NOMO-1 treated with DMSO at 0.1 percent for 48 hours (cell line): ENCODE data around the gene DUSP22.
"Not testable (repeated sequence)": the region's sequence is repeated elsewhere in the genome, so short reads cannot be mapped to it uniquely, and the experiment has no call there.

ENCODE experiments used
- DNase-seq: peaks from one replicate; lab custom pipeline; 2025; ENCODE audit not compliant: unreplicated experiment; lab: John Stamatoyannopoulos, UW

The DUSP22 gene

DNA sequence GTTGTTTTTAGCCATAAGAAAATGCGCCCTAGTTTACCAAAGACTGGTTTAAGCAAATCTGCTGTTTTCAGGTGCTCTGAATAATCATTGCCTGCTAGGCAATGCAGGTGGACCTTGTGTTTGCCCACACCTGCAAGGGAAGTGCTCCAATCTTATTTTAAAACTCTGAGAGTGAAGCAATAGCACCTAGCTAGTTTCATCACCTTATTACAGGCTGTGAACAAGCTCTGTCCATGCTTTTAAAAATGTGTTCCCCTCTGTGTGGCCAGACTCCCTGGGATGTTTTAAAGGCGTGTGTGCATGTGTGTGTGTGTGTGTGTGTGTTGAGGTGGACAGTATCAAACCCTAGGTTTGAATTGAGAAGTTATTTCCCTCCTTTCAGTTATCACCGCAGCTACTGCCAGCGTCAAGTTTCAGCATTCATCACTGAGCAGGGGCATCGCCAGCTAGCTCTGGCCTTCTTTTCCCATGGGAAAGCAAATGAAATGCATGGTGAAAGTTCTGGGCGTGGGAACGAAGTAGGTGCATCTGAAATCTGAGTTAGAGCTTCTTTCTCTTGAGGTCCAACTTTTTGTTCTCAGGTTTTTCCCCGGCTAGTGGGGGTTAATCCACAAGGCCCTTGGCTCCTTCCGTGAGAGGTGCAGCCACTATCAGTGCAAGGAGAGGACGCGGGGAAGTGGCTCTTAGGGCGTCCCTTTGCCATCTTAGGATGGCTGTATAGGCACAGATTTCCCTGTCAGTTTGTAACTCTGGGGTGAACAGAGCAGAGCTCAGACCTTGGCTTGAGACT lies 30.8 kb downstream of the DUSP22 start:
- DNase-seq, result no peak

DNA sequence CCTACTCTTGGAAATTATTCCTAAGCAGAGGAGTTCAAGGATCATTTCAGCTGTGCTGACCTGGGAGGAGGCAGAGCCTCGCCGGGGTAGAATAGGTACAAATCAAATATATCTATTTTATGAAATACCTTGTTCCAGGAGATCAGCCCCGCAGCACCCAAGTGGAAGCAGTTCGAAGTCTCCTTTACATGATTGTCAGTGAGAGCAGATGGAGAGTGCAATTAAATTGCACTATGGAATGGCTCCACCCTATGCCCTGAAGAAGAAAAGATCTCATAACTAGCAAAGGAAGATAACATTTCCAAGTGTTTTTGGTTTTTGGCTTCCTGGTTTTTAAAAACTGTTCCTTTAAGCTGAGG lies 31.4 kb downstream of the DUSP22 start:
- no peak for DNase-seq

DNA sequence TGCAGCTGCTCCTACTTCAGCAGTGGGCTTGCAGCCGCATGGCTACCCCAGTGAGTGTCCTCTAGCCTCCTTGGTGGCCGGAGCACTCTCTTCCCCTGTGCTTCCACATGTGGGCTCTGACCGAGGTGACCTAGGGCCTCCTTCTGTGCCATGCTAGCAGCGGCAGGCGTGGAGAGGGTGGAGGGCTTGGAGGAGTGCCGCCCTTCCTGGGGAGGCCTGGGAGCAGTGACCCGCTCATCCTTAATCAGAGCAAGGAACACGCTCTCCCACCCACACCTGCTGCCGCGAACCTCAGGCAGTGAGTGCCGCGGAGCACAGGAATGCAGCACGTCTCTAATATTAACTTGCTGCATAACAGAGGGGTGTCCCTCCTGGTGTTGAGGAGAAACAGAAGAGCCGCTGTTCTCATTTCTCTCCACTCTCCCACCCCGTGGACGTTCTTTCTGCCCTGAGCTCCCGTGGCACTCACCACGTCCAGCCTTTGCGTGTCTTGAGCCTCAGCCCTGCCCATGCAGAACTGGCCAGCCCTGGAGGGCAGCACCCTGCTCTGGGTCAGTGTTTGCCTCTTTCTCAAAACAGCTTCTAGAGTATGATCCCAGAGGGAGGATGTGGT lies 31.9 kb downstream of the DUSP22 start:
- DNase-seq, result no peak

DNA sequence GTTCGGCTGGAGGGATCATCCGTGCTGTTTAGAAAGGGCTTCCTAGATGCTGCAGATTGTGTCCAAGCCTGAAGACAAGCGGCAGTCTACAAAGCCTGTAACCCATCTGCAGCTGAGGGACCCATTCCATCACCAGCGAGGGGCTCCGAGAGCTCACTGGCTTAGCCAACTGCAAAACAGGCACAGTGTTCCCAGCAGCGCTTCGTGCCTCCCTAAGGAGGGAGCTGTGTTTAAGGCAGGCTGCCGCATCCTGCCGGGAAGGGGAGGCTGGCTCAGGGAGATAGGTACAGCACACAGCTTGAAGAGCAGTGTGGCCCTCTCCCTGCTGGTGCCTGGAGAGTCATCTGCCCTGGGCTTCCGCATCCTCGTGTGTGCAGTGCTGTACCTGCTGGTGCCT lies 32.4 kb downstream of the DUSP22 start:
- no peak for DNase-seq

DNA sequence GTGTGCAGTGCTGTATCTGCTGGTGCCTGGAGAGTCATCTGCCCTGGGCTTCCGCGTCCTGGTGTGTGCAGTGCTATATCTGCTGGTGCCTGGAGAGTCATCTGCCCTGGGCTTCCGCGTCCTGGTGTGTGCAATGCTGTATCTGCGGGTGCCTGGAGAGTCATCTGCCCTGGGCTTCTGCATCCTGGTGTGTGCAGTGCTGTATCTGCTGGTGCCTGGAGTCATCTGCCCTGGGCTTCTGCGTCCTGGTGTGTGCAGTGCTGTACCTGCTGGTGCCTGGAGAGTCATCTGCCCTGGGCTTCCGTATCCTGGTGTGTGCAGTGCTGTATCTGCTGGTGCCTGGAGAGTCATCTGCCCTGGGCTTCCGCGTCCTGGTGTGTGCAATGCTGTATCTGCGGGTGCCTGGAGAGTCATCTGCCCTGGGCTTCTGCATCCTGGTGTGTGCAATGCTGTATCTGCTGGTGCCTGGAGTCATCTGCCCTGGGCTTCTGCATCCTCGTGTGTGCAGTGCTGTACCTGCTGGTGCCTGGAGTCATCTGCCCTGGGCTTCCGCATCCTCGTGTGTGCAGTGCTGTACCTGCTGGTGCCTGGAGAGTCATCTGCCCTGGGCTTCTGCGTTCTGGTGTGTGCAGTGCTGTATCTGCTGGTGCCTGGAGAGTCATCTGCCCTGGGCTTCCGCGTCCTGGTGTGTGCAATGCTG lies 33.0 kb downstream of the DUSP22 start:
- not testable (repeated sequence) for DNase-seq

DNA sequence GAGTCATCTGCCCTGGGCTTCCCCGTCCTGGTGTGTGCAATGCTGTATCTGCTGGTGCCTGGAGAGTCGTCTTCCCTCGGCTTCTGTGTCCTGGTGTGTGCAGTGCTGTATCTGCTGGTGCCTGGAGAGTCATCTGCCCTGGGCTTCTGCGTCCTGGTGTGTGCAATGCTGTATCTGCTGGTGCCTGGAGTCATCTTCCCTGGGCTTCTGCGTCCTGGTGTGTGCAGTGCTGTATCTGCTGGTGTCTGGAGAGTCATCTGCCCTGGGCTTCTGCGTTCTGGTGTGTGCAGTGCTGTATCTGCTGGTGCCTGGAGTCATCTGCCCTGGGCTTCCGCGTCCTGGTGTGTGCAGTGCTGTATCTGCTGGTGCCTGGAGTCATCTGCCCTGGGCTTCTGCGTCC lies 33.8 kb downstream of the DUSP22 start:
- not testable (repeated sequence) for DNase-seq

DNA sequence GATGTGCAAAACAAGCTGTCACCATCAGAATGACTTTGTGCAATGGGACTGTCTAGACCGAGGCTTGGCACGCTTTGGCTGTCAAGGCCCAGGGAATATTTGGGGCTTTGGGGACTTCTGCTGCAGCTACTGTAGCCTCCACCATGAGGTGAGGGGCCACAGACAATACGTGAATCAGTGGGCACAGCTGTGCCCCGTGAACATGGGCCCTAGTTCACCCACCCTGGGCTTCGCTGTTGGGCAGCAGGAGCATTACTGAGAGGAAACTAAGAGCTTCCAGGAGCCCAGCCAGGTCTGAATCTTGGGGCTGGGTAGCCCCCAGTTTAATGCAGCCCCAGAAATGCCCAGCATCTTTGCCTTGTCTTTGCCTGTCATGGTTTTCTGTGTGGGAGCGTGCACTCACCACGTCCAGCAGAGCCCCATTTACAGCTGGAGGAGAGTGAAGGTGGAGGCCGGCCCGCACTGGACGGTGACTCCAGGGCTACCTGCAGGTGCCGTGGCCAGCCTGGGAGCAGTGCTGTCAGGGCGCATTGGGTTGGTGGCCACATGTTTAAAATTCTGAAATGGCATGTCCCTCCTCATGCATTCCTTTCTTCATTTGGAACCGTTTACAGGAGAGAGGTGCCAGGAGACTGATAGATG lies 34.7 kb downstream of the DUSP22 start:
- DNase-seq, result no peak

DNA sequence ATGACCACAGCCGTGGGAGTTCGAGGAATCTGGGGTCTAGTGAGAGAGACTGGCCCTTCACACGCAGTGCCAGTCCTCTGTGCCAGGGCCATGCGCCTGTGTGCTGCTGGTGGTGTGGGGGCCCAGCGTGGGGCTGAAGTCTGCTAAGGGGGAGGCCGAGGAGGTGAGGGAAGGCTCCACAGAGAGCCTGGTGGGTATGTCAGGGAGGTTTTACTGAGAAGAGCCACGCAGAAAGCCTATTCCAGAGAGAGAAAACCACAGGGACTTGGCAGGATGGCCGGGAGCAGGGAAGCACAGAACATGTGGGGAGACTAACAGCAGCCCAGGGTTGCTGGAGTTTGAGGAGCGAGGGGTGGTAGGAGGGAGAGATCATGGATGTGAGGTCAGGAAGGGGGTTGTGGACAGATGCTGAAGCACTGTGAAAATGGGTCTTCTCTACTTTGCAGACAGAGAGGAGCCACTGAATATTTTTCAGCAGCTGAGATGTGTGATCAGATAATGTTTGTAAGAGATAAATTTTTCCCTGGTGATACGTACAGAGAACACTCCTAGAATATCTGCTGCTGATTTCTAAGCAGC lies 35.3 kb downstream of the DUSP22 start:
- DNase-seq, result no peak

DNA sequence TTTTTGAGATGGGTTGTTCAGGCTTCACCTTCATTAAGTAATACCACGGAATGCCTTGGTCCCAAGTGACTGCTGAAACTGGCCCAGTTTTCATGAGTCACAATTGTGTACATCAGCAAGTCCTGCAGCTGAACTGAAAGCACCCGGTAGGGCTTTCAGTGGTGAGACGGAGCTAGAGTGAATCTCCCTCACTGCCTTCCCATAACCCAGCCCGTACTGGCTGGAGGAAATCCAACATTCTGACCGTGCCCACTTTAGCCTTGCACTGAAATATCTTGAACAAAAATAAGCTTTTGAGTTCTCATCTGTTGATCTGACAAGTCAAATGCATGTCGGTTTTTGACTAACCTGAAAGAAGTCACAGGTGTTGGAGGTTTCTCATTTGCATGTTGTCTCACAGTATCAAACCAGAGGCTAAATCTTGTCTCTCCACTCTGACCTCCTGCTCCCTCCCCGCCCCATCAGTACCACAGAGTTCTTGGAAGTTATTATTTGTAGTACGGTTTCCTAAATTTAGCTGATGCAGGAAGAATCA lies 35.9 kb downstream of the DUSP22 start:
- DNase-seq, result no peak

DNA sequence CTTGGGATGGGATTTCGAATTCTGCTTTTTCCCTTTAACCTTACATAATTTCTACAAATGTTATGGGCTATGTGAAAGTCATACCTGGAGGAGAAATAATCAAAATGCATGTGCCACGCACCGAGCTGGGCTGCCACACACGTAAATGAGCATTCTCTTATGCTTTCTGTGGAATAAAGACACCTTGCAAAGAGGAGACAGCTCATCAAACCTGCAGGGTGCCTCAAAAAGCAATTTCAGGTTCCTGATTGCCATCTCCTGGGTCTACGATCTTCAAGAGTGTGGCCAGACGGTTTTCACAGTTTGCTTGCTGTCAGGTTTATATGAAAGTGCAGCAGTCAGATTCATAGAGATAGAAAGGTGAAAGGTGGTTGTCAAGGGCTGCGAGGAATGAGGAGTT lies 36.6 kb downstream of the DUSP22 start:
- no peak for DNase-seq

DNA sequence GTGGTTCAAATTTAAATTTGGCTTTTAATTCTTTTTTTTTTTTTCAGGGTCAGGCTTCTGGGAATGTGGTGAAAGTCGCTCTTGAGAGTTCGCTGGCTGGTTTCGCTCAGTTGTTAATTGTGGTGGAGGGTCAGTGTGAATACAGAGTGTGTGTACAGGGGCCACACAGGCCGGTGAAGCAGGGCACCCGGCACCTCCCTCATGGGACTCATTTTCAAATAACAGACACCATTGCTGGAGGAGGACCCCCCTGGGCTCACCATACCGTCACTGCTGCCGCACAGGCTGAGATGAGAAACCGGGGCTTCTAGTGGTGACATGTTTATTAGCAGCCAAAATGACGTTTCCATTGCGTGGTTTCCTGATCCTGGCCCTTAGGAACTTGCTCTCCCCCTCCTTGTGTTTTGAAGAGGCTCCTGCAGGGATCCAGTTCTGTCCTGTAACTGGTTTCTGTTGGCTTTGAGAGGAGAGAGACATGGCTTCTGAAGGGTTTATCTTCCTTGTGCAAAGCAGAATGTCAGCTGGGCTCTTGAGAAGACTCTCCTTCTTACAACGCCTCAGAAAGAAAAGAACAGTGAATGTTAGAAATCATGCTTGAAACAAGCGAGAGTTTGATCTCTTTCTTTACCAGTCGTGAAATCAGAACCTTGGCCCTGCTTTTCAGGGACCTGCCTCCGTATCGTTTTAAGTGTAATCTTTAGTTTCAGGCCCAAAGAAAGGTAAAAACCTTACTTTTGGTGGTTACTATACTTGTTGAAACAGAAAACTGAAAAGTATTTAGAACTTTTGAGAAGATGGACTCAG lies 37.8 kb downstream of the DUSP22 start:
- no peak for DNase-seq

DNA sequence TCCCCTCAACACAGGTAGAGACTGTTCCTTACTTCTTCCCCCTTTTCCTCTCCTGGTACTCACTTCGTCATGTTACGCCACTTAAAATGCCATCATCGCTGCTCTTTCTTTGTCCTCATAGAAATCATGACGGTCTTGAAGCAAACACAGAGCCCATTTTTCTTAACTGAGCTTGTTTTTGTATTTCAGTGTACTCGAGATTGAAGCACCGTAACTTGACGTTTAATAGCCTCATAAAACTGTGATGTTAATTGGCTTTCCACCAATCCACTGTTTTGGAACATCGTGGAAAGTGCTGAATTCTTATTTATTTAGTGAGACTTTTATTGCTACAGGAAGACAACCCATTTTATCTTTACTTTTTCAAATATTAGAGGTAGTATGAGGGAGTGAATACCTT lies 38.7 kb downstream of the DUSP22 start:
- no peak for DNase-seq

DNA sequence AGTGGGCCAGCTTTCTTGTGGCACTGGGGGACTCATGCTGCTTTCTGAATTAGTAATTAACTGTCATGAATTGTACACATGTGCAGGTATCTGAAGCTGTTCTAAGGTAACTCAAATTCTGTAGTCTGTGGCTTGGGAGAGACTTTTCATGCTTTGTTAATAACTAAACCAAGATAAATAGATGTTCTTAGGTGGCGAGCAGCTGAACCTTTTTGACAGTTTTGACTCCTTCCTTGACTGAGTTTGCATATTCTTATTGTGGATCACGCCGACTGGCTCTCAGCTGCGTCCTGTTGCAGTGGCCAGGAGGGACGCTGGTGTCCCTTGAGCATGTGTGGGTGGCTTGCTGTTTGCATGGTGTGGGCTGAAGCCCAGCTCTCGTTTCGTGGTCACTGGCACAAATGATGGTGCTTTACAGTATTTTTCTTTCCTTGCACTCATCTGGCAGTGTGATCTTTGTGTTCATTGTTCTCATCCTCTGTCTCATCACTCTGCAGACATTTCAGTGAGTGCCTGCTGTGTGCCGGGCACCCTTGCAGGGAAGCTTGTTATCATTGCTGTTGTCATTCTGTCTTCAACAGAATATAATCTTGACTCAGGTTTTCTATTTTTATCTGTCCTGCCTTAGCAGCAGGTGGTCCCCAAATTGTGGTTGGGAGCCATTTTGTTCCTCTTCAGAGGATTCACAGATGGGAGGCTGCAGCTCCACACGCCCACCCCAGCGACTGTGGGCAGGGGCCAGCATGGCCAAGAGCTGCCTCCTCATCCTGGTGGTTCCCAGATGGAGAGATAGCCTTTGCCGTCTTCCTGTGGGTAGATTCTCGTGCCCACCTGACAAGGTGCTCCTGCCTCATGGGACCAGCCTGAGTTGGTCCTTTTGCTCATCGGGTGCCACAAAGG lies 39.6 kb downstream of the DUSP22 start:
- no peak for DNase-seq

DNA sequence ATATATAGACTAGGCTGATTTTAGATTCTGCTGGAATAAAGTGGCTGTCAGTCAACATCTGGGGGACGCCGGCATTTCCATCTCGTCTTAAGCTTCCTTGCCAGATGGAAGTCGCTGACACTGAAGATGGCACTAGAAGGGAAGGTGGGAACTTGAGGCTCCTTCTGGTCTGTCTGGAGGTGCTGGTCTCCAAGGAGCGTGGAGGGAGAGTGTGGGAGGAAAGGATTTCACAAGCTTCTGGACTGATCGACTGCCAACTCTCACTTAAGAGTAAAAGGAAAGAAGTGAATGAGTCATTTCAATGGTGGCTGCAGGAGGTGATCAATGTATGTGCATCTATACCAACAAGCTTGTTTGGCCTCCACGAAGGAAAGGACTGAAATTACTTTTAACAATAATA lies 40.4 kb downstream of the DUSP22 start:
- no peak for DNase-seq

DNA sequence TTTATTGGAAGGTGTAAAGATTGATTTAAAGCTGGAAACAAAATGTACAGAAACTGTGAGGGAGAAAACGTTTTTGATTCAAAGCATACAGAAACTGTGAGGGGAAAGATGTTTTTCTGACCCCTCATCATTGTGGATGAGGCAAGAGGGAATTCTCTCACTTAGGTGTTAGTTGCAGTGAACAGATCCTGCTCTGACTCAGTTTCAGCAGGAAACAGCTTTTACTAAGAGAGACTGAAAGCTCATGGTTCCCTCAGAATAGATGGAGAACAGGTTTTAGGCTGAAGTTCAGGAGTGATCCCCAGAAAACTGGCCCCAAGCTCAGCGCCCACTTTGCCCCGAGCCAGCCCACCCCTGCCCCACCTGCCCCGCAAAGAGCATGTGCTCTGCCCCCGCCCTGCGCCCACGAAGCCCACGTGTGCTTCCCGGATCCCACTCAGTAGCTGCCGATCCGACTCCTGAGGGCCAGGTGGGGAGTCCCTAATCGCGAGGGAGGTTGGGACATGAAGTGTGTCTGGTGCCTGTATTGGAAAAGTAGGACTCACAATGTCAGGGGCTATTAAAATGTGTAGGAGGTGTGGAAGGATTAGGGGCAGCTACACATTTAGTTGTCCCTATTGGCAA lies 41.2 kb downstream of the DUSP22 start:
- no peak for DNase-seq

DNA sequence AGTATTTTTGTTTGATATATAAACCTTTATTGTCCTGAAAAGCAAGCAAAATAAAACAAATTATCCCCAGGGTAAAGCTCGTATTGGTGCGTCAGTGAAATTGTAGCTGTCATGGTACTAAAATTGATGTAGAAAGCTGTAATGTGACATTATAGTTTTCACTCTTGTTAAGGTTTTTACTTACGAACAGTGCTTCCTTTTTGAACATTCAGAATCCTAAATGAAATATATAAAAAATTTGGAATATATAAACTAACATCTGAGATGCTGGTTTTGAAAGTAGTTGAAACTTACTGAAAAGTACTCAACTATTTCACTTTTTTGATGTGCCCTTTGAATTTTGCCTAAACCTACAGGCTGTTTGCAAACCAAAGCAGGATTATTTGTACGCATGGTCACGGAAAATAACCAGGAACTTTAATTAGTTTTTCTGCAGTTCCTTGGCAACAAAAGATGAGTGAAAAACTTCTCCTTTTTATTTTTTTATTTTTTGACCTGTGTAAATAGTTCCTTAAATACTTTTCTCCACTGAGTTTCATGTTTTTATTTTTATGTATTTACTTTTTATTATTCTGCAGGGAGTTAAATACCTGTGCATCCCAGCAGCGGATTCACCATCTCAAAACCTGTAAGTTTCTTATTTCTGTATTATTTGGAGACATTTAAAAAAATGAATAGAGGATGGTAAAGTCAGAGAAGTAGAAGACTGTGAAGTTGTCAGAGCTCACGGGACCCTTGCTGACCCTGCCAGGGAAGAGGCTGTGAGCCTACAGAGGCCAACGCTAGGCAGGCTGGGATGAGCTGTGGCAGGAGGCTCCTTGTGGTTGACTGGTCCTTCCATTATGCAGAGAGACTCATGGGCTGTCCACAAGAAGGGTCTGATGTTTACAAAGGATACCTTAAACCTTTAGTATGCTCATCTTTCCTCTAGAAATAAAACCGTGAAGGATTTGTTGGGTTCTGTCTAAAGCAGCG lies 42.5 kb downstream of the DUSP22 start:
- DNase-seq, result no peak

DNA sequence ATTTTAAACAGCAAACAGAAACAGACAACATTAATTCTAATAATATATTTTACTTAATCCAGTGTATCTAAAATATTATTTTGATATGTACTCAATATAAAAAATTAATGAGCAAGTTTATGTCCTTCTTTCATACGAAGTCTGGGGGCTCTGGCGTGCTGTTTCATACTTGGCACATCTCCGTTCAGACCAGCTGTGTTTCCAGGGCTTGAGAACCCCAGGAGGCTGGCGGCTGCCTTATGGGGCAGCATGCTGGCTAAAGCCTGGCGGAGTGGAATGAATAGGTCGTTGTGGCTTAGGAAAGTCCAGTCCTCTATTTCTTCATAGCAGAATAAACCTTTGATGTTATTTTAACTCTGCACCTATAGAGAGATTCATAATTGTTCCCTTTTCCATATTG lies 43.3 kb downstream of the DUSP22 start:
- DNase-seq, result no peak
